Measurements from ENCODE around the gene WNT5B.

DNA sequence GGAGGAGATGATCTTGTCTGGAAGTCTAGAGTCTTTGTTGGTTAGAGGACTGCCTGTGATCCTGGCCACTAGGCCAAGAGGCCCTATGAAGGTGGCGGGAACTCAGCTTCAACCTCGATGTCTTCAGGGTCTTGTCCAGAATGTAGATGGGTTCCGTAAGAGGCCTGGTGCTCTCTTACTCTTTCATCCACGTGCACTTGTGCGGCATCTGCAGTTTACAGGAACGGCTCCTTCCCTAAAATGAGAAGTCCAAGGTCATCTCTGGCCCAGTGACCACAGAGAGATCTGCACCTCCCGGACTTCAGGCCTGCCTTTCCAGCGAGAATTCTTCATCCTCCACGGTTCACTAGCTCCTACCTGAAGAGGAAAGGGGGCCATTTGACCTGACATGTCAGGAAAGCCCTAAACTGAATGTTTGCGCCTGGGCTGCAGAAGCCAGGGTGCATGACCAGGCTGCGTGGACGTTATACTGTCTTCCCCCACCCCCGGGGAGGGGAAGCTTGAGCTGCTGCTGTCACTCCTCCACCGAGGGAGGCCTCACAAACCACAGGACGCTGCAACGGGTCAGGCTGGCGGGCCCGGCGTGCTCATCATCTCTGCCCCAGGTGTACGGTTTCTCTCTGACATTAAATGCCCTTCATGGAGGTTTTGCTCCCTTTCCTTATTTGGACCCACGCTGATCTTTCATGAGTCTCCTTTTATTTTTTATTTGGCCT lies 17.7 kb downstream of the WNT5B start:
- TF ChIP-seq POLR2A (IDR thresholded peaks at IDR 0.05) (no peak), CTCF (IDR thresholded peaks at IDR 0.05) (no peak), EP300 (IDR thresholded peaks at IDR 0.05) (no peak)

Data from ovary (tissue), 3 donors.